Stimulated activated CD4-positive, alpha-beta T cell treated with anti-CD3 and anti-CD28 coated beads, Interleukin-12 subunit alpha, Interleukin-12 subunit beta, amount 100 ng/mL, for 4 hours (primary cell): ENCODE measurements around the gene PIKFYVE.
"Not testable (repeated sequence)": the region's sequence is repeated elsewhere in the genome, so short reads cannot be mapped to it uniquely, and the experiment has no call there.

Source experiments
- DNase-seq: peaks from one replicate; pipeline ENCODE4 v3.0.0-alpha.2; 2020

Gene PIKFYVE

GRCh38 chr2:208256192-208256782 lies 9.8 kb upstream of the PIKFYVE start:
- DNase-seq = no peak

- DNase-seq = not testable (repeated sequence)
Observed at GRCh38 chr2:208256849-208257813, 8.9 kb upstream of the PIKFYVE start.

GRCh38 chr2:208265371-208265800 lies 669 bp upstream of the PIKFYVE start:
- DNase-seq = peak; percentile 20

- no peak for DNase-seq
Observed at GRCh38 chr2:208266553-208266893, 468 bp downstream of the PIKFYVE start.

GRCh38 chr2:208266936-208267335 lies 881 bp downstream of the PIKFYVE start:
- no peak for DNase-seq

- DNase-seq = not testable (repeated sequence)
Observed at GRCh38 chr2:208267526-208267925, 1.5 kb downstream of the PIKFYVE start.

GRCh38 chr2:208268156-208268952 lies 2.3 kb downstream of the PIKFYVE start:
- no peak for DNase-seq

- DNase-seq = no peak
Observed at GRCh38 chr2:208269091-208269490, 3.0 kb downstream of the PIKFYVE start.

- DNase-seq = no peak
Observed at GRCh38 chr2:208274748-208275147, 8.7 kb downstream of the PIKFYVE start.

- DNase-seq = no peak
Observed at GRCh38 chr2:208278549-208278948, 12.5 kb downstream of the PIKFYVE start.

- DNase-seq = no peak
Observed at GRCh38 chr2:208279236-208279635, 13.2 kb downstream of the PIKFYVE start.

GRCh38 chr2:208280234-208280633 lies 14.2 kb downstream of the PIKFYVE start:
- DNase-seq = no peak

- DNase-seq = no peak
Observed at GRCh38 chr2:208280933-208281332, 14.9 kb downstream of the PIKFYVE start.

GRCh38 chr2:208285853-208286252 lies 19.8 kb downstream of the PIKFYVE start:
- no peak for DNase-seq

GRCh38 chr2:208294482-208295024 lies 28.5 kb downstream of the PIKFYVE start:
- DNase-seq = no peak

GRCh38 chr2:208295834-208296233 lies 29.8 kb downstream of the PIKFYVE start:
- DNase-seq = no peak

GRCh38 chr2:208296610-208297009 lies 30.6 kb downstream of the PIKFYVE start:
- DNase-seq = no peak

- no peak for DNase-seq
Observed at GRCh38 chr2:208297961-208298360, 31.9 kb downstream of the PIKFYVE start.

GRCh38 chr2:208300847-208301618 lies 35.0 kb downstream of the PIKFYVE start:
- no peak for DNase-seq

GRCh38 chr2:208304157-208304556 lies 38.1 kb downstream of the PIKFYVE start:
- no peak for DNase-seq

GRCh38 chr2:208304695-208305094 lies 38.6 kb downstream of the PIKFYVE start:
- DNase-seq = no peak

GRCh38 chr2:208306291-208306690 lies 40.2 kb downstream of the PIKFYVE start:
- no peak for DNase-seq
